ENCODE data around the gene ZNF728.
"Not testable (repeated sequence)": the region's sequence is repeated elsewhere in the genome, so short reads cannot be mapped to it uniquely, and the experiment has no call there.

The ZNF728 gene

GRCh38 chr19:23002690-23003422 is at the start of gene ZNF728:
Gene ZNF728 (minus strand): TSS chr19:23003176. CDS start chr19:23003030, 146 bp downstream.
- DNase-seq = no peak

GRCh38 chr19:23052349-23052748 is 49.4 kb upstream of the ZNF728 start:
- DNase-seq = no peak

- no peak for DNase-seq
Observed at GRCh38 chr19:23049256-23049655, 46.3 kb upstream of the ZNF728 start.

GRCh38 chr19:23046743-23047142 is 43.8 kb upstream of the ZNF728 start:
- DNase-seq = no peak

- DNase-seq = no peak
Observed at GRCh38 chr19:23033721-23034120, 30.7 kb upstream of the ZNF728 start.

- DNase-seq = no peak
Observed at GRCh38 chr19:23015660-23016059, 12.7 kb upstream of the ZNF728 start.

GRCh38 chr19:22994957-22995356 is 8.0 kb downstream of the ZNF728 start:
- DNase-seq = not testable (repeated sequence)

GRCh38 chr19:22976248-22976647 is 26.7 kb downstream of the ZNF728 start:
- DNase-seq = no peak

GRCh38 chr19:22975546-22976136 is 27.3 kb downstream of the ZNF728 start:
- DNase-seq = not testable (repeated sequence)

GRCh38 chr19:22945560-22945959 is 57.4 kb downstream of the ZNF728 start:
- no peak for DNase-seq

- DNase-seq = no peak
Observed at GRCh38 chr19:22935151-22935550, 67.8 kb downstream of the ZNF728 start.

GRCh38 chr19:22927576-22927975 is 75.4 kb downstream of the ZNF728 start:
- DNase-seq = not testable (repeated sequence)

GRCh38 chr19:22925181-22925580 is 77.8 kb downstream of the ZNF728 start:
- DNase-seq = not testable (repeated sequence)

All from NCI-H510A treated with DMSO at 0.1 percent for 48 hours (cell line).